ENCODE measurements around the gene ARID1A.

Gene ARID1A

DNA sequence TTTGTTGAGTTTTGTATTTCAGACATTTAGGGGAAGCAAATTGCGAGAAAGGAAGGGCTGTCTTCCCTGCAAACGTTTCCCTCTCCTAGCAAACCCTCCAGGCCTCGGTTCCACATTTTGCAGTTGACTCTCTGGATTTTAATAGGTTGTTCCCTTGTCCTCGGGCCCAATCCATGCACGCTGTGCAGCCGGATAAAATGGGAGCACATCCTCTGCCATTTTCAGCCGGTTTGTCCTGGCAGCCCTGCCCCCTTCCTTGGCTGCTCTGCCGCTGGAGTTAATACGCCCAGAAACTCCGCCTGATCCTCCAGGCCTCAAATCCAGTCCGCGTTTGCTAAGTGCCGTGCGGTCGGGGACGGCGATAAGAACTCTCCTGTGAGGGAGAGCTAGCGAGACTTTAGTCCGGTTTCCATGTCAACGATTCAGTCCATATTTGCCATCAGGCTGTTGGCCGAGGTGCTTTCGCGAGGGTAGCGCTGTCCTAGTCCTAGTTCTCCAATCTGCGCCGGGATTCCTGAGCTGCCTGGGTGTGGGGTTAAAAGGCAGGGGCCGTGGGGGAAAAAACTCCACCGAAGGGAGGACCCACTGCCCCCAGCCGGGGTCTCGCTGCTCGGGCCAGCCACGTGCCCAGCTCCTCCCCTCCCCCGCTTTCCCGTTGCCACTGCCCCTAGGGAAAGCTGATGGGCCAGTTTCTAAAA is 2.9 kb upstream of the ARID1A start:
- Histone ChIP-seq H3K4me3 (ENCODE audit: low read depth, low read length, poor library complexity, severe bottlenecking) (peak overlapping the region; percentile 88), H3K36me3 (ENCODE audit: insufficient read depth, low read length) (peaks cover 8% of the 10 kb centered on the region), H3K9me2 (ENCODE audit: low read depth, low read length) (no peaks in the 10 kb centered on the region), H3K9me3 (ENCODE audit: low read length) (no peaks in the 10 kb centered on the region), H3K4me2 (ENCODE audit: low read length) (peak overlapping the region; percentile 85), H3K79me2 (ENCODE audit: insufficient read depth, low read length) (peaks cover 17% of the 10 kb centered on the region), H3K9ac (ENCODE audit: low read length) (peak overlapping the region; percentile 87), H3F3A (ENCODE audit: insufficient read depth, low read length) (no peaks in the 10 kb centered on the region), H2AFZ (ENCODE audit: low read length) (no peak overlapping the region), H3K4me1 (ENCODE audit: insufficient read depth, low read length, severe bottlenecking) (peaks cover 32% of the 10 kb centered on the region), H3K27ac (ENCODE audit: low read depth, low read length, poor library complexity, severe bottlenecking) (peak overlapping the region; percentile 92), H4K20me1 (ENCODE audit: insufficient read depth, low read length) (no peaks in the 10 kb centered on the region), H3K27me3 (ENCODE audit: insufficient read depth, low read length) (no peaks in the 10 kb centered on the region)
- no peak for TF ChIP-seq EZH2 (IDR thresholded peaks at IDR 0.05; ENCODE audit: borderline replicate concordance, low read length)
- TF ChIP-seq, protein P1, sequence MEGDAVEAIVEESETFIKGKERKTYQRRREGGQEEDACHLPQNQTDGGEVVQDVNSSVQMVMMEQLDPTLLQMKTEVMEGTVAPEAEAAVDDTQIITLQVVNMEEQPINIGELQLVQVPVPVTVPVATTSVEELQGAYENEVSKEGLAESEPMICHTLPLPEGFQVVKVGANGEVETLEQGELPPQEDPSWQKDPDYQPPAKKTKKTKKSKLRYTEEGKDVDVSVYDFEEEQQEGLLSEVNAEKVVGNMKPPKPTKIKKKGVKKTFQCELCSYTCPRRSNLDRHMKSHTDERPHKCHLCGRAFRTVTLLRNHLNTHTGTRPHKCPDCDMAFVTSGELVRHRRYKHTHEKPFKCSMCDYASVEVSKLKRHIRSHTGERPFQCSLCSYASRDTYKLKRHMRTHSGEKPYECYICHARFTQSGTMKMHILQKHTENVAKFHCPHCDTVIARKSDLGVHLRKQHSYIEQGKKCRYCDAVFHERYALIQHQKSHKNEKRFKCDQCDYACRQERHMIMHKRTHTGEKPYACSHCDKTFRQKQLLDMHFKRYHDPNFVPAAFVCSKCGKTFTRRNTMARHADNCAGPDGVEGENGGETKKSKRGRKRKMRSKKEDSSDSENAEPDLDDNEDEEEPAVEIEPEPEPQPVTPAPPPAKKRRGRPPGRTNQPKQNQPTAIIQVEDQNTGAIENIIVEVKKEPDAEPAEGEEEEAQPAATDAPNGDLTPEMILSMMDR (IDR thresholded peaks at IDR 0.05; ENCODE audit: low read length): no peak; the same call in 1 of the 2 replicates

DNA sequence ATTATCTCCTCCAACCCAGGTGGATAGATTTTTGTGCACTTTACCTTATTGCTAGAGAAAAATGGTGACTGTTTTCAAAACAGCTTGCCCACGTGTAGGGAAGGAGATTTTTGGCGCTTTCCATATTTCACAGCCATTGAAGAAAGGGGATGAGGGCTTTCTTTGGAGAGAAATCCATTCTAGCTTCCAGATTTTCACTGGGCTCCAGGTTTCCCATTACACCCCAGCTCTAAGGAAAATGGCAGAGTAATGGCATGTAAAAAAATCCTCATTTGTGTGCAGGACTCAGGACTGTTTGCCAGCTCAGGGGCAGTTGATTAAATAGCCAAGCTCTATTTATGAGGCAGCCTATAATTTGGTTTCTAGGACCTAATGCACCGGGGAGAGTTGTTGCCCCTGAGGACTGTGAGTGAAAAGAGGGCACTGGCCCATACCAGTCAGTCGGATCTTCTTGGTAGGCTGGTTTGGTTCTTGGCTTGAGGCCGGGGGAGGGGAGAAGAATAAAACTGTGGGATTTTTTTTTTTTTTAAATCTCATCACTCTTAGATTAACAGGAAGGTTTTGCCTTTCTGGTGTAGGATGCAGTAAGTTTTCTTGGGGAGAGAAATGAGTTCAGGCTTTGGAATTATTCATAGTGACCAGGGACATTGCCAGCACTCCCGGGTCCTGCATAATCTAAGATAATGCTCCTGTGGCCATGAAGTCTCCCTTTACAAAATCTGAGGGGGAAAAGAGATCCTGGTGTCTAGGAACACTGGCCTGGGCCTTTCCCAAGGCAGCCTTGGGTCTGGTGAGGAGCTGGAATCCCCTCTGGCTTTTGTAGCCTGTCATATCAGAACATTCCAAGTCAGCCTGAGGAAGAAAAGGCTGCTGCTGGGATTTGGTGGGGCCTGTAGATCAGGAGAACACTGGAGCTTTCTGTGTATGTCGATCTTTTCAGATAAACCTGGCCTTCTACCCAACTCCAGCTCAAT is 1.9 kb upstream of the ARID1A start:
- Histone ChIP-seq H3F3A (ENCODE audit: insufficient read depth, low read length) (no peaks in the 10 kb centered on the region), H2AFZ (ENCODE audit: low read length) (no peak overlapping the region), H4K20me1 (ENCODE audit: insufficient read depth, low read length) (no peaks in the 10 kb centered on the region), H3K4me1 (ENCODE audit: insufficient read depth, low read length, severe bottlenecking) (peaks cover 39% of the 10 kb centered on the region), H3K27me3 (ENCODE audit: insufficient read depth, low read length) (no peaks in the 10 kb centered on the region), H3K9me2 (ENCODE audit: low read depth, low read length) (no peaks in the 10 kb centered on the region), H3K27ac (ENCODE audit: low read depth, low read length, poor library complexity, severe bottlenecking) (peak overlapping the region; percentile 92), H3K36me3 (ENCODE audit: insufficient read depth, low read length) (peaks cover 8% of the 10 kb centered on the region), H3K79me2 (ENCODE audit: insufficient read depth, low read length) (peaks cover 26% of the 10 kb centered on the region), H3K9me3 (ENCODE audit: low read length) (no peaks in the 10 kb centered on the region), H3K4me2 (ENCODE audit: low read length) (peak overlapping the region; percentile 85), H3K9ac (ENCODE audit: low read length) (peak overlapping the region; percentile 87), H3K4me3 (ENCODE audit: low read depth, low read length, poor library complexity, severe bottlenecking) (peak overlapping the region; percentile 88)
- TF ChIP-seq EZH2 (IDR thresholded peaks at IDR 0.05; ENCODE audit: borderline replicate concordance, low read length): no peak
- TF ChIP-seq, protein P1 (IDR thresholded peaks at IDR 0.05; ENCODE audit: low read length): no peak

DNA sequence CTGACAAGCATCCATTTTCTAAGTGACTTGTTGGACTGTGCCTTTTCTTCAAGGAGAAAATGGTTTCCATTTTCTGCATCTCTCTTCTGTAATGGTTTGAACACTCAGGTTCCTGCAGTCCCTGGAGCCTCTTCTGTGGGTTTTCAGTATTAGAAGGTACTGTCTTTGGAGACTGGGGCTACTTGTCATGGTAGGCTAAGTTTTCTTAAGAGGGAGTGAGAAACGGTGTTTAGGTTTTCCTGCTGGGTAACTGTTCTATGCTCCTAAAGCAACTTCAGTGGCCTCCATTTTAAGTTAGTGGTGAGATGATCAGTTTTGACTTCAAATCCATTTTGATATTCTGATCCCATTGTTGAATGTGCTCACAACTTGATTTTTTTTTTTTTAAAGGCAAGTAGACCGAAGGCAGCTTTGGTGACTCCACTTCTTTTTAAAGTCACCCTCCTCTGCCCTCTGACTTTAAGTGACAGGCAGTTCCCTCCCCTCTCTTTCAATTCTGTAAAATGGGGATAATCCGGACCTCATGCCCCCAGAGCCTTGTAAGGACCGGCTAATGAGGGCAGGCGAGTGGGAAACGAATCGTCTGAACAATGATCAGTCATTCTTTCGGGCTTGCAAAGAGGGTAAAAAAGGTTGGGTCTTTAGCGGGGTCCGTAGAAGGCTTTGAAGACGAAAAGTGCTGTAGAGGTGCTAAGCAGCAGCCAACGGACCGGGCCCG is 1.0 kb upstream of the ARID1A start:
- no peaks in the 10 kb centered on the region for H3K9me2 ChIP-seq (ENCODE audit: low read depth, low read length)
- H4K20me1 ChIP-seq (ENCODE audit: insufficient read depth, low read length): no peaks in the 10 kb centered on the region
- peak overlapping the region; percentile 87 for H3K9ac ChIP-seq (ENCODE audit: low read length)
- no peak for TF ChIP-seq EZH2 (IDR thresholded peaks at IDR 0.05; ENCODE audit: borderline replicate concordance, low read length)
- TF ChIP-seq, protein P1 (IDR thresholded peaks at IDR 0.05; ENCODE audit: low read length): no peak
- peak overlapping the region; percentile 92 for H3K27ac ChIP-seq (ENCODE audit: low read depth, low read length, poor library complexity, severe bottlenecking)
- peaks cover 35% of the 10 kb centered on the region for H3K79me2 ChIP-seq (ENCODE audit: insufficient read depth, low read length)
- H3K4me3 ChIP-seq (ENCODE audit: low read depth, low read length, poor library complexity, severe bottlenecking): peak overlapping the region; percentile 88
- no peaks in the 10 kb centered on the region for H3K9me3 ChIP-seq (ENCODE audit: low read length)
- H3K4me1 ChIP-seq (ENCODE audit: insufficient read depth, low read length, severe bottlenecking): peaks cover 48% of the 10 kb centered on the region
- H2AFZ ChIP-seq (ENCODE audit: low read length): no peak overlapping the region
- H3K4me2 ChIP-seq (ENCODE audit: low read length): peak overlapping the region; percentile 85
- H3F3A ChIP-seq (ENCODE audit: insufficient read depth, low read length): no peaks in the 10 kb centered on the region
- peaks cover 17% of the 10 kb centered on the region for H3K36me3 ChIP-seq (ENCODE audit: insufficient read depth, low read length)
- H3K27me3 ChIP-seq (ENCODE audit: insufficient read depth, low read length): no peaks in the 10 kb centered on the region

All from OCI-LY1 (cell line).